Measurements from ENCODE around the gene NAT9.

DNA sequence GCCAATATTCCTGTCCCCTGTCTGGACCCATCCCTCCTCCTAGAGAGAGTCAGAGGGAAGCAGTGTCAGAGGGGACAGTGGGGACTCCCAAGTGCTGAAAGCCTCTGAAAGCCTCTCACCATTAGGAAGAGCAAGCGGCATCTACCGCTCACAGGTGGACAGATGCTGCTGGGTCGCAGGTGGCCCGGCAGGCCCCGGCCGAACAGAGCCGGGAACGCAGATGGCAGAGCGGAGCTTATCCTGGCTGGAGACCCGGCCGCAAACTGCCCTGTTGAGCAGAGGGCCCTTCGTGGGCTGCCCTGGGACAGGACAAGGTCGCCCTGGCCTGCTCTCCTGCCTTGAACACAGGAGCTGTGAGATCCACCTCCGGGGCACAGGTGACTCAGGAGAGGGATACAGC is 23.0 kb upstream of the NAT9 start:
- TF ChIP-seq EP300 (IDR thresholded peaks at IDR 0.05; ENCODE audit: low read depth), result no peak
- TF ChIP-seq, protein P1, sequence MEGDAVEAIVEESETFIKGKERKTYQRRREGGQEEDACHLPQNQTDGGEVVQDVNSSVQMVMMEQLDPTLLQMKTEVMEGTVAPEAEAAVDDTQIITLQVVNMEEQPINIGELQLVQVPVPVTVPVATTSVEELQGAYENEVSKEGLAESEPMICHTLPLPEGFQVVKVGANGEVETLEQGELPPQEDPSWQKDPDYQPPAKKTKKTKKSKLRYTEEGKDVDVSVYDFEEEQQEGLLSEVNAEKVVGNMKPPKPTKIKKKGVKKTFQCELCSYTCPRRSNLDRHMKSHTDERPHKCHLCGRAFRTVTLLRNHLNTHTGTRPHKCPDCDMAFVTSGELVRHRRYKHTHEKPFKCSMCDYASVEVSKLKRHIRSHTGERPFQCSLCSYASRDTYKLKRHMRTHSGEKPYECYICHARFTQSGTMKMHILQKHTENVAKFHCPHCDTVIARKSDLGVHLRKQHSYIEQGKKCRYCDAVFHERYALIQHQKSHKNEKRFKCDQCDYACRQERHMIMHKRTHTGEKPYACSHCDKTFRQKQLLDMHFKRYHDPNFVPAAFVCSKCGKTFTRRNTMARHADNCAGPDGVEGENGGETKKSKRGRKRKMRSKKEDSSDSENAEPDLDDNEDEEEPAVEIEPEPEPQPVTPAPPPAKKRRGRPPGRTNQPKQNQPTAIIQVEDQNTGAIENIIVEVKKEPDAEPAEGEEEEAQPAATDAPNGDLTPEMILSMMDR (IDR thresholded peaks at IDR 0.05), result no peak
